ENCODE data around the gene ANXA6.
"Not testable (repeated sequence)": the region's sequence is repeated elsewhere in the genome, so short reads cannot be mapped to it uniquely, and the experiment has no call there.

ANXA6 gene

GRCh38 chr5:151157426-151158286, at the start of gene ANXA6:
Gene ANXA6 (minus strand): TSS chr5:151157779. CDS start chr5:151147901, 9,878 bp downstream.
- DNase-seq: peak; percentile 87

- no peak for DNase-seq
These were observed 47.8 kb upstream of the ANXA6 start for GRCh38 chr5:151205411-151205810.

GRCh38 chr5:151204051-151204450, 46.5 kb upstream of the ANXA6 start:
- no peak for DNase-seq

- DNase-seq: no peak
These were observed 45.0 kb upstream of the ANXA6 start for GRCh38 chr5:151202381-151203139.

GRCh38 chr5:151200913-151201595, 43.5 kb upstream of the ANXA6 start:
- peak; percentile 90 for DNase-seq

GRCh38 chr5:151199581-151200185, 42.1 kb upstream of the ANXA6 start:
- no peak for DNase-seq

GRCh38 chr5:151198861-151199260, 41.3 kb upstream of the ANXA6 start:
- DNase-seq: no peak

- DNase-seq: not testable (repeated sequence)
These were observed 39.7 kb upstream of the ANXA6 start for GRCh38 chr5:151197291-151197600.

- peak; percentile 38 for DNase-seq
These were observed 39.1 kb upstream of the ANXA6 start for GRCh38 chr5:151196556-151197290.

GRCh38 chr5:151195622-151196021, 38.0 kb upstream of the ANXA6 start:
- peak; percentile 72 for DNase-seq

GRCh38 chr5:151192626-151193025, 35.0 kb upstream of the ANXA6 start:
- DNase-seq: no peak

- DNase-seq: no peak
These were observed 34.1 kb upstream of the ANXA6 start for GRCh38 chr5:151191661-151192060.

- DNase-seq: no peak
These were observed 31.6 kb upstream of the ANXA6 start for GRCh38 chr5:151189151-151189550.

- DNase-seq: peak; percentile 19
These were observed 29.0 kb upstream of the ANXA6 start for GRCh38 chr5:151186538-151186937.

- DNase-seq: no peak
These were observed 28.5 kb upstream of the ANXA6 start for GRCh38 chr5:151186052-151186451.

GRCh38 chr5:151184316-151185042, 26.9 kb upstream of the ANXA6 start:
- DNase-seq: no peak

GRCh38 chr5:151183456-151184245, 26.1 kb upstream of the ANXA6 start:
- no peak for DNase-seq

GRCh38 chr5:151182976-151183375, 25.4 kb upstream of the ANXA6 start:
- no peak for DNase-seq

GRCh38 chr5:151182524-151182900, 24.9 kb upstream of the ANXA6 start:
- DNase-seq: no peak

GRCh38 chr5:151181818-151182523, 24.4 kb upstream of the ANXA6 start:
- DNase-seq: no peak

Data from hematopoietic multipotent progenitor cell treated with erythropoietin and hydrocortisone succinate and interleukin-3 and kit ligand, for 4 days (in vitro differentiated cells).